ENCODE data around the gene STAT4.

The STAT4 gene

DNA sequence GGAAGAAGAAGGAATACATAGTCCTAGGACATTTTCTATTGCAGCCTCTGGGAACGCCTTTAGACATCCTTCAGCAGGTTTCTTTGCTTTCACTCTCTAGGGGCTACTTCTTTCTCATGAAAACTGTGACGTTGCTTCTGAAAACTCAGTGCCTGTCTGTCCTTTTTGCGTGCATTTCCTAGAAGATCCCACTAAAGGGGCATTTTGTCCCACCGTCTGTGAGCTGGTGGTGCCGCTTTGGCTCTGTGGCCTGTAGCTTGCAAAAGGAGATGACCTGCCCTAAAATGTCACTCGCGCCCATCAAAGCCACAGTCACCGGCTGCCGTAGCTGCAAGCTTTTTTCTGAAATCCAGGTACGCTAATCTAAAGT lies 579 bp downstream of the STAT4 start:
- H3K9ac ChIP-seq (ENCODE audit: low read length) = no peak overlapping the region
- H3K79me2 ChIP-seq (ENCODE audit: control insufficient read depth, insufficient read depth, low read length, poor library complexity) = no peaks in the 10 kb centered on the region
- H4K91ac ChIP-seq (ENCODE audit: low read depth, low read length) = no peak overlapping the region
- H3K27ac ChIP-seq (ENCODE audit: low read depth, low read length) = no peak overlapping the region
- H3K36me3 ChIP-seq (ENCODE audit: control insufficient read depth in 1 of 2, insufficient read depth in 2 of 2, low read length in 2 of 2) = no peaks in the 10 kb centered on the region
- H4K12ac ChIP-seq (ENCODE audit: low read depth, low read length) = no peak overlapping the region
- H3K4me1 ChIP-seq (ENCODE audit: control insufficient read depth in 1 of 2, insufficient read depth in 2 of 2, low read length in 2 of 2) = peaks cover 0 to 10% of the 10 kb centered on the region in 2 experiments
- no peak overlapping the region for H2BK120ac ChIP-seq (ENCODE audit: insufficient read depth, low read length, poor library complexity)
- WGBS (ENCODE audit: extremely low coverage, insufficient coverage, insufficient read length) = no CpG with 5 or more reads among the region's 10 CpGs
- no peaks in the 10 kb centered on the region for H3K9me3 ChIP-seq (ENCODE audit: insufficient read depth, low read depth, low read length)
- H3K4ac ChIP-seq (ENCODE audit: low read depth, low read length) = no peak overlapping the region
- peaks cover 6% of the 10 kb centered on the region for H3K27me3 ChIP-seq (ENCODE audit: insufficient read depth, low read length)
- H3K4me3 ChIP-seq (ENCODE audit: low read depth, low read length) = peak overlapping the region; percentile 42
- H2BK12ac ChIP-seq (ENCODE audit: low read length) = no peak overlapping the region
- no peak overlapping the region for H2AK5ac ChIP-seq (ENCODE audit: low read length)
- no peaks in the 10 kb centered on the region for H3K79me1 ChIP-seq (ENCODE audit: low read length)
- DNase-seq = no peak
- no peak overlapping the region for H3K23ac ChIP-seq (ENCODE audit: low read length)
- H2BK5ac ChIP-seq (ENCODE audit: low read depth, low read length, poor library complexity) = no peak overlapping the region
- H3K14ac ChIP-seq (ENCODE audit: low read length) = no peak overlapping the region
- no peak overlapping the region for H3K18ac ChIP-seq (ENCODE audit: low read length)
- H2AFZ ChIP-seq (ENCODE audit: insufficient read depth, low read length, poor library complexity) = peak overlapping the region; percentile 58
- peak overlapping the region; percentile 95 for H3K4me2 ChIP-seq (ENCODE audit: low read length)
- H4K8ac ChIP-seq (ENCODE audit: low read depth, low read length) = no peak overlapping the region

DNA sequence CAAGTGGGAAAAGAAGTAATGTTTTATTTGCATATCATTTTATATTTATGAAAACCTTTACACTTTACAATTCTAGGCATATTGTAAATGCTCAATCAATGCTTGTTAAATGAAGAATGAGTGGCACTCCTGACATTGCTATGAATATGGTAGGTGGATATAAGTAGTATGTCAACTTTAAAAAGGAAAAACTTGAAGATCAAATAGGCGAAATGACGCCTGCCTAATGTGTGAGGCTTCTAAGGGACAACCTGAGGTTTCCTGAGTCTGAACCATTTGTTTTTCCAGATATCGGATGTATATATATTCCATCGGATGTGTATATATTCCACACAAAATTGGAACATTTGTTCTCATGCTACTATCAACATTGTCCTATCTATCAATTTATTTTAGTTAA lies 1.4 kb downstream of the STAT4 start:
- Histone ChIP-seq H3K79me2 (ENCODE audit: control insufficient read depth, insufficient read depth, low read length, poor library complexity) (no peaks in the 10 kb centered on the region), H3K4me1 (ENCODE audit: control insufficient read depth in 1 of 2, insufficient read depth in 2 of 2, low read length in 2 of 2) (peaks cover 0 to 10% of the 10 kb centered on the region in 2 experiments), H4K12ac (ENCODE audit: low read depth, low read length) (no peak overlapping the region), H3K27me3 (ENCODE audit: insufficient read depth, low read length) (peaks cover 6% of the 10 kb centered on the region), H2AK5ac (ENCODE audit: low read length) (no peak overlapping the region), H3K79me1 (ENCODE audit: low read length) (no peaks in the 10 kb centered on the region), H2BK5ac (ENCODE audit: low read depth, low read length, poor library complexity) (no peak overlapping the region), H2BK120ac (ENCODE audit: insufficient read depth, low read length, poor library complexity) (no peak overlapping the region), H3K36me3 (ENCODE audit: control insufficient read depth in 1 of 2, insufficient read depth in 2 of 2, low read length in 2 of 2) (no peaks in the 10 kb centered on the region), H4K8ac (ENCODE audit: low read depth, low read length) (no peak overlapping the region), H3K9me3 (ENCODE audit: insufficient read depth, low read depth, low read length) (no peaks in the 10 kb centered on the region), H4K91ac (ENCODE audit: low read depth, low read length) (no peak overlapping the region), H3K18ac (ENCODE audit: low read length) (no peak overlapping the region), H3K27ac (ENCODE audit: low read depth, low read length) (no peak overlapping the region), H2BK12ac (ENCODE audit: low read length) (no peak overlapping the region), H3K14ac (ENCODE audit: low read length) (no peak overlapping the region), H3K9ac (ENCODE audit: low read length) (no peak overlapping the region), H3K4me3 (ENCODE audit: low read depth, low read length) (no peak overlapping the region), H3K4ac (ENCODE audit: low read depth, low read length) (no peak overlapping the region), H3K23ac (ENCODE audit: low read length) (no peak overlapping the region), H2AFZ (ENCODE audit: insufficient read depth, low read length, poor library complexity) (no peak overlapping the region), H3K4me2 (ENCODE audit: low read length) (no peak overlapping the region)
- no peak for DNase-seq
- no CpG with 5 or more reads among the region's 4 CpGs for WGBS (ENCODE audit: extremely low coverage, insufficient coverage, insufficient read length)

DNA sequence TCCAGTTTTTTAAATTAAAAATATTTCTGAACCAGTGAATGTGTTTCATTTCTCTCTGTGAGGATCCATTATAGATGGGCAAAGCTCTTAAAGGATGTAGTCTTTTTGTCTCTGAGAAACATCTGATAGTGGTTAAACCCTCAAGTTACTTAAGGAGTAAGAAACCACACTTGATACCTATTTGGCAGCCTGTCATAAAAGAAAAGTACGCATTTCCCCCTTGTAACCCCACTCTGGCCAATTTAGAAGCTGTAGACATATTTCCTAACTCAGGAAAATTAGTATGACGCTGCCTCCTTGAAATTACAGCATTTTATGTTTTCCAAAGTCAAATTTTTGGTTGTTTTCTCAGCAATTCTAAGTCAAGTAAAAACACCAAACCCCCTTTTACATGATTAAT lies 2.0 kb downstream of the STAT4 start:
- Histone ChIP-seq H4K8ac (ENCODE audit: low read depth, low read length) (no peak overlapping the region), H3K9me3 (ENCODE audit: insufficient read depth, low read depth, low read length) (no peaks in the 10 kb centered on the region), H3K27me3 (ENCODE audit: insufficient read depth, low read length) (peaks cover 6% of the 10 kb centered on the region), H2BK120ac (ENCODE audit: insufficient read depth, low read length, poor library complexity) (no peak overlapping the region), H2AK5ac (ENCODE audit: low read length) (no peak overlapping the region), H3K9ac (ENCODE audit: low read length) (no peak overlapping the region), H3K4me2 (ENCODE audit: low read length) (no peak overlapping the region), H3K23ac (ENCODE audit: low read length) (no peak overlapping the region), H3K27ac (ENCODE audit: low read depth, low read length) (no peak overlapping the region), H3K14ac (ENCODE audit: low read length) (no peak overlapping the region), H3K4ac (ENCODE audit: low read depth, low read length) (no peak overlapping the region), H4K12ac (ENCODE audit: low read depth, low read length) (no peak overlapping the region), H2BK12ac (ENCODE audit: low read length) (no peak overlapping the region), H3K79me1 (ENCODE audit: low read length) (no peaks in the 10 kb centered on the region), H2BK5ac (ENCODE audit: low read depth, low read length, poor library complexity) (no peak overlapping the region), H3K4me1 (ENCODE audit: control insufficient read depth in 1 of 2, insufficient read depth in 2 of 2, low read length in 2 of 2) (peaks cover 0 to 10% of the 10 kb centered on the region in 2 experiments), H4K91ac (ENCODE audit: low read depth, low read length) (no peak overlapping the region), H3K79me2 (ENCODE audit: control insufficient read depth, insufficient read depth, low read length, poor library complexity) (no peaks in the 10 kb centered on the region), H3K18ac (ENCODE audit: low read length) (no peak overlapping the region), H2AFZ (ENCODE audit: insufficient read depth, low read length, poor library complexity) (no peak overlapping the region), H3K4me3 (ENCODE audit: low read depth, low read length) (no peak overlapping the region), H3K36me3 (ENCODE audit: control insufficient read depth in 1 of 2, insufficient read depth in 2 of 2, low read length in 2 of 2) (no peaks in the 10 kb centered on the region)
- no CpG with 5 or more reads among the region's 2 CpGs for WGBS (ENCODE audit: extremely low coverage, insufficient coverage, insufficient read length)
- DNase-seq = no peak

DNA sequence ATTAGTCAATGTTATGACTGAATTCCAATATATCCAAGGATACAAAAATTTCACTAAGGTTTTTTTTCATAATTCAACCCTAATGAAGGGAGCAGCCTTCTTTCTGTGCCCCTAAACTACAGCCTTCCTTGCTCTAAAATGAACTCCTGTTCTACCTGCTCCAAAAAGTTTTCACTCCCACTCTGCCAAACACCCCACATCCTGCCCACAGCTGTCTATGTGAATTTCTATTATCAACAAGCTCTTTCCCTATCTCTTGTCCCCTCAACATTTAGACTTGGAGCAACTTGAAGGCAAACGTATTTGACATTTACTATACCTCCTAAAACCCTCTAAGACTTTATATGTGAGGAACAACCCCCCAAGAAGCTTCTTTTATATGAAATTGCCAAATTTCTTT lies 2.5 kb downstream of the STAT4 start:
- Histone ChIP-seq H3K4me1 (ENCODE audit: control insufficient read depth in 1 of 2, insufficient read depth in 2 of 2, low read length in 2 of 2) (peaks cover 0 to 10% of the 10 kb centered on the region in 2 experiments), H3K4ac (ENCODE audit: low read depth, low read length) (no peak overlapping the region), H4K91ac (ENCODE audit: low read depth, low read length) (no peak overlapping the region), H3K27ac (ENCODE audit: low read depth, low read length) (no peak overlapping the region), H3K4me3 (ENCODE audit: low read depth, low read length) (no peak overlapping the region), H2AK5ac (ENCODE audit: low read length) (no peak overlapping the region), H3K79me2 (ENCODE audit: control insufficient read depth, insufficient read depth, low read length, poor library complexity) (no peaks in the 10 kb centered on the region), H3K23ac (ENCODE audit: low read length) (no peak overlapping the region), H3K27me3 (ENCODE audit: insufficient read depth, low read length) (peaks cover 6% of the 10 kb centered on the region), H2BK120ac (ENCODE audit: insufficient read depth, low read length, poor library complexity) (no peak overlapping the region), H4K8ac (ENCODE audit: low read depth, low read length) (no peak overlapping the region), H3K18ac (ENCODE audit: low read length) (no peak overlapping the region), H3K9me3 (ENCODE audit: insufficient read depth, low read depth, low read length) (no peaks in the 10 kb centered on the region), H3K9ac (ENCODE audit: low read length) (no peak overlapping the region), H3K79me1 (ENCODE audit: low read length) (no peaks in the 10 kb centered on the region), H3K14ac (ENCODE audit: low read length) (no peak overlapping the region), H2AFZ (ENCODE audit: insufficient read depth, low read length, poor library complexity) (no peak overlapping the region), H2BK12ac (ENCODE audit: low read length) (no peak overlapping the region), H3K4me2 (ENCODE audit: low read length) (no peak overlapping the region), H4K12ac (ENCODE audit: low read depth, low read length) (no peak overlapping the region), H2BK5ac (ENCODE audit: low read depth, low read length, poor library complexity) (no peak overlapping the region), H3K36me3 (ENCODE audit: control insufficient read depth in 1 of 2, insufficient read depth in 2 of 2, low read length in 2 of 2) (no peaks in the 10 kb centered on the region)
- DNase-seq = no peak
- WGBS (ENCODE audit: extremely low coverage, insufficient coverage, insufficient read length) = no CpG with 5 or more reads among the region's 1 CpG

Measured in trophoblast cell (in vitro differentiated cells and primary cell).